Ishikawa (cell line): ENCODE results near the gene GABRG3.

Experiments used
- CEBPB ChIP-seq: IDR thresholded peaks from 2 replicates; pipeline ENCODE4 v1.6.1; 2012
- CREB1 ChIP-seq: IDR thresholded peaks from 2 replicates; pipeline ENCODE4 v1.6.1; 2012; ENCODE audit warnings: low read depth
- EGR1 ChIP-seq: IDR thresholded peaks from 2 replicates; pipeline ENCODE4 v1.6.1; 2012
- EP300 ChIP-seq: IDR thresholded peaks from 2 replicates; pipeline ENCODE4 v1.6.1; 2012; ENCODE audit warnings: borderline replicate concordance
- FOXM1 ChIP-seq: IDR thresholded peaks from 2 replicates; pipeline ENCODE4 v1.6.1; 2012; ENCODE audit warnings: low read depth, borderline replicate concordance
- RAD21 ChIP-seq: IDR thresholded peaks from 2 replicates; pipeline ENCODE4 v1.6.1; 2012; ENCODE audit warnings: low read depth
- TAF1 ChIP-seq: IDR thresholded peaks from 2 replicates; pipeline ENCODE4 v1.6.1; 2012; ENCODE audit warnings: low read depth, mild to moderate bottlenecking
- YY1 ChIP-seq: IDR thresholded peaks from 2 replicates; pipeline ENCODE4 v1.6.1; 2012; ENCODE audit warnings: low read depth
- ZBTB7A ChIP-seq: IDR thresholded peaks from 2 replicates; pipeline ENCODE4 v1.6.1; 2012; ENCODE audit warnings: low read depth
- TF ChIP-seq, protein P1 (sequence below): IDR thresholded peaks from 2 replicates; pipeline ENCODE4 v1.6.1; 2012; ENCODE audit warnings: low read depth, mild to moderate bottlenecking
- TF ChIP-seq, protein P2 (sequence below): IDR thresholded peaks from 2 replicates; pipeline ENCODE4 v1.6.1; 2012

DNA sequence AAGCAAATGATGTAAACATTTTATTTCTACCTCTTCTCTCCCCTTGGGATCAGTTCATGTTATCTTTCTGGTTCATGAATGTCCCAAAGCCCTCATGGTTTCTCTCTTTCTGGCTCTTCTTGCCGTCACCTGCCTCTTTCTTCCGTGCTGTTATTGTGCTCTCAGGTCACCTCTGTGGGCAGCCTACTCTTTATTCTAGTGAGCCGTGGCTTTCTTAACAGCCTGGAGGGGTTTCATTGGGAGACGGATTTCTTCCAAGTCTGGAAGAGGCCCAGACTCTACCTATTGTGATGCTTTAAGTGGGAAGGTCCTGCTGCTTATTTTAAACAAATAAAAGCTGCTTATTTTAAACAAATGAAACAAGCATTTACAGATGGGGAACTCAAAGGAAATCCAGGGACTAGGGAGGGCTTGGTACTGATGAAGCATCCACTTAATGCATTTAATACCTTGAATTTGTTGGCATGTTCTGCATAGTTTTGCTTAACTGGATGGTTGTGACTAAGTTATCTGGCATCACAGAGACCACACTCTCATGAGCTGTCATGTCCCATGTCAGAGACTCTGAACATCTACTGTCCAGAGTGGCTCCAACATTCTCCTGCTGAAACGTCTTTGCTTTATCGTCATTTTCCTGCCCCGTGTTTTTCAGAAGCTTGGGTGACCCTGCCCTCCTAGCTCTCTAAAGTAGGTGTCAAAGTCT, 443.3 kb downstream of the GABRG3 start:
- TF ChIP-seq, protein P1, sequence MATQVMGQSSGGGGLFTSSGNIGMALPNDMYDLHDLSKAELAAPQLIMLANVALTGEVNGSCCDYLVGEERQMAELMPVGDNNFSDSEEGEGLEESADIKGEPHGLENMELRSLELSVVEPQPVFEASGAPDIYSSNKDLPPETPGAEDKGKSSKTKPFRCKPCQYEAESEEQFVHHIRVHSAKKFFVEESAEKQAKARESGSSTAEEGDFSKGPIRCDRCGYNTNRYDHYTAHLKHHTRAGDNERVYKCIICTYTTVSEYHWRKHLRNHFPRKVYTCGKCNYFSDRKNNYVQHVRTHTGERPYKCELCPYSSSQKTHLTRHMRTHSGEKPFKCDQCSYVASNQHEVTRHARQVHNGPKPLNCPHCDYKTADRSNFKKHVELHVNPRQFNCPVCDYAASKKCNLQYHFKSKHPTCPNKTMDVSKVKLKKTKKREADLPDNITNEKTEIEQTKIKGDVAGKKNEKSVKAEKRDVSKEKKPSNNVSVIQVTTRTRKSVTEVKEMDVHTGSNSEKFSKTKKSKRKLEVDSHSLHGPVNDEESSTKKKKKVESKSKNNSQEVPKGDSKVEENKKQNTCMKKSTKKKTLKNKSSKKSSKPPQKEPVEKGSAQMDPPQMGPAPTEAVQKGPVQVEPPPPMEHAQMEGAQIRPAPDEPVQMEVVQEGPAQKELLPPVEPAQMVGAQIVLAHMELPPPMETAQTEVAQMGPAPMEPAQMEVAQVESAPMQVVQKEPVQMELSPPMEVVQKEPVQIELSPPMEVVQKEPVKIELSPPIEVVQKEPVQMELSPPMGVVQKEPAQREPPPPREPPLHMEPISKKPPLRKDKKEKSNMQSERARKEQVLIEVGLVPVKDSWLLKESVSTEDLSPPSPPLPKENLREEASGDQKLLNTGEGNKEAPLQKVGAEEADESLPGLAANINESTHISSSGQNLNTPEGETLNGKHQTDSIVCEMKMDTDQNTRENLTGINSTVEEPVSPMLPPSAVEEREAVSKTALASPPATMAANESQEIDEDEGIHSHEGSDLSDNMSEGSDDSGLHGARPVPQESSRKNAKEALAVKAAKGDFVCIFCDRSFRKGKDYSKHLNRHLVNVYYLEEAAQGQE: no peak
- TF ChIP-seq EP300: no peak
- TF ChIP-seq TAF1: no peak
- TF ChIP-seq CREB1: no peak
- no peak for TF ChIP-seq YY1
- no peak for TF ChIP-seq CEBPB
- TF ChIP-seq ZBTB7A: no peak
- TF ChIP-seq EGR1: no peak
- TF ChIP-seq, protein P2, sequence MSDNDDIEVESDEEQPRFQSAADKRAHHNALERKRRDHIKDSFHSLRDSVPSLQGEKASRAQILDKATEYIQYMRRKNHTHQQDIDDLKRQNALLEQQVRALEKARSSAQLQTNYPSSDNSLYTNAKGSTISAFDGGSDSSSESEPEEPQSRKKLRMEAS: no peak
- TF ChIP-seq FOXM1: no peak
- no peak for TF ChIP-seq RAD21
